Measurements from ENCODE around the gene RAD51B.

Gene RAD51B

DNA sequence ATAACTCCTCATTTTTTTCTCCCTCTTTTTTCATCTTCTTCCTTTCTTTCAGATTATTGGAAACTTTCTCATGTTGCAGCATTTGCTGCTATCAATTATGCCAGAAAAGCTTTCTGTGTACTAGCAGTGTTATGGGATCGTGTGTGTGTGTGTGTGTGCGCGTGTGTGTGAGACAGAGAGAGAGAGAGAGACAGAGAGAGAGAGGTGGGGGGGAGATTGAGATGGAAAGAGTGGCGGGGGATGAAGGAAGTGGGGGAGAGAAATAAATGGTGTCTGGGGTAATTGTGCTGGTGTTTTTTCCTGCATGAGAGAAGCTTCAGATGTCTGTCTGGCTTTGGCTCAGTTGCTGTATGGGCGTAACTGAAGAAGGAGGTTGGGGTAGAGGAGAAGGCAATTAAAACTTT lies 268.9 kb downstream of the RAD51B start:
- H3K27ac ChIP-seq, result no peak overlapping the region
- no peak for DNase-seq (ENCODE audit: low spot score)
- ChIA-PET CTCF (interaction anchor here (0.6 to 0.8 kb wide), 3 partner anchors 41 to 154 kb away, joined by 3 to 4 read pairs (median 3); no protein-coding TSS in a partner anchor), POLR2A (ENCODE audit: low non-redundant PET) (no interaction called here)
- TF ChIP-seq, protein P1, sequence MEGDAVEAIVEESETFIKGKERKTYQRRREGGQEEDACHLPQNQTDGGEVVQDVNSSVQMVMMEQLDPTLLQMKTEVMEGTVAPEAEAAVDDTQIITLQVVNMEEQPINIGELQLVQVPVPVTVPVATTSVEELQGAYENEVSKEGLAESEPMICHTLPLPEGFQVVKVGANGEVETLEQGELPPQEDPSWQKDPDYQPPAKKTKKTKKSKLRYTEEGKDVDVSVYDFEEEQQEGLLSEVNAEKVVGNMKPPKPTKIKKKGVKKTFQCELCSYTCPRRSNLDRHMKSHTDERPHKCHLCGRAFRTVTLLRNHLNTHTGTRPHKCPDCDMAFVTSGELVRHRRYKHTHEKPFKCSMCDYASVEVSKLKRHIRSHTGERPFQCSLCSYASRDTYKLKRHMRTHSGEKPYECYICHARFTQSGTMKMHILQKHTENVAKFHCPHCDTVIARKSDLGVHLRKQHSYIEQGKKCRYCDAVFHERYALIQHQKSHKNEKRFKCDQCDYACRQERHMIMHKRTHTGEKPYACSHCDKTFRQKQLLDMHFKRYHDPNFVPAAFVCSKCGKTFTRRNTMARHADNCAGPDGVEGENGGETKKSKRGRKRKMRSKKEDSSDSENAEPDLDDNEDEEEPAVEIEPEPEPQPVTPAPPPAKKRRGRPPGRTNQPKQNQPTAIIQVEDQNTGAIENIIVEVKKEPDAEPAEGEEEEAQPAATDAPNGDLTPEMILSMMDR (conservative IDR thresholded peaks at IDR 0.05; ENCODE audit: low read depth), result no peak

DNA sequence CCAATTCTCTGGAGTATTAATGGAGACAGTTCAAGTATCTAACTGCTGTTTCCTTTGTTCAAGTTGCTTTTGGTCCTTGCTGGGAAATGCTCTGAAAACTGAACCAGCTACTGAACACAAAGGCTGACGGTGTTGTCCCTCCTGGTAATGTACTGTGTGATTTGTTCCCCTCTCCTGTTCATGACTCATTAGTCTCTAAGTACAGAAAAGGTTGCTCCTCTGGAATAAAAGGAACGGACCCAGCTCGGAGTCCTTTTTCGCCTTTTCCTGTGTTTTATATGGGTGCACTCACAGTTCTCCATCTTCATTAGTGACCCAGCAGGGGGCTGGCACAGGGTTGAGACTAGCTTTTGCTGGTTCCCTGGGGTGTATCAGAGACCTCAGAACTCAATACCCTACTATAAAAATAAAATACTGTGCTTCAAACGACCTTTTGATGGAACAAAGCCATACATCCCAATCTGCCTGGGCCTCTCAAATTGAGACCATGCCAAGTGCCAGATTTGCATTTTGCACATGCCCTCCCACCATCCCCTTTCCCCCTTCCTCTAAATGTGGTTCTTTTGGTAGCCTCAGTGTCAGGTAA lies 269.7 kb downstream of the RAD51B start:
- DNase-seq (ENCODE audit: low spot score), result peak; percentile 54
- TF ChIP-seq, protein P1 (conservative IDR thresholded peaks at IDR 0.05; ENCODE audit: low read depth), result no peak
- no peak overlapping the region for H3K27ac ChIP-seq
- ChIA-PET POLR2A (ENCODE audit: low non-redundant PET) (no interaction called here), CTCF (no interaction called here)

DNA sequence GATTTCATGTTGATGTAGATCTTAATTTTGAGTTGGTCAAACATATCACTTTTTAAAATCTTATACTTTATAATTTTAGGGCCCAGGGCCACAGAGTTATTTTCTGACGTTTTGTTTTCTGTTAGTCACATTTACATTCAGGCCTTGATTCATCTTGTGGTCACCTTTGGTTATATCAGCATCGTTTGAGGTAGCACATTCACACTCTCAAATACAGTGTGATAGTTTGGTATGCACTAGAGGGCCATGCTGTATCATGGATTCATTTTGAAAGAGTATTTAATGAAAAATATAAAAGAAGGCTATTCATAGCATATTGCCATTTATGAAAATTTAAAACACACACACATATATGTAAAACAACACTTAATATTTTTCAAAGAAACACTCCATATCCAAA lies 274.6 kb downstream of the RAD51B start:
- ChIA-PET CTCF (no interaction called here), POLR2A (ENCODE audit: low non-redundant PET) (no interaction called here)
- TF ChIP-seq, protein P1 (conservative IDR thresholded peaks at IDR 0.05; ENCODE audit: low read depth), result no peak
- H3K27ac ChIP-seq, result no peak overlapping the region
- no peak for DNase-seq (ENCODE audit: low spot score)

DNA sequence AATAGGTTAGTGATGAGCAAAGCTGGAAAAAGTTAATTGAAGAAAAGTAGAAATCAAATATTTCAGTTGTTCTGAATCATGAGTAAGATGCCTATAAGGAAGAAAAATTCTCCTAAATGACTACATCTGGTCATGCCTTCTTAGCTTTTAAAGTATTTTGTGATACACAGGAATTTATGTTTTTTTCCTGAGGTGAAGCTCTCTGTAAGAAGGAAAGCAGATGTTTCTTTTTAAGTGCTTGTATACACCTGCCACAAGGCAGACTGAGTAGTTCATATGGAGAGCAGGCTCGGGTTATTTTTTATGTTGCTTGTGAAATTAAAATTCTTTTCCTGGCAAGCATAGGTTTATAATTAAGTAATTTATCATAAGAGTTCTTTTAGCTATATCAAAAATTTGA lies 275.2 kb downstream of the RAD51B start:
- ChIA-PET POLR2A (ENCODE audit: low non-redundant PET) (no interaction called here), CTCF (interaction anchor here (0.5 to 0.7 kb wide), 2 partner anchors 181 to 1376 kb away, joined by 3 to 4 read pairs; no protein-coding TSS in a partner anchor)
- H3K27ac ChIP-seq, result no peak overlapping the region

DNA sequence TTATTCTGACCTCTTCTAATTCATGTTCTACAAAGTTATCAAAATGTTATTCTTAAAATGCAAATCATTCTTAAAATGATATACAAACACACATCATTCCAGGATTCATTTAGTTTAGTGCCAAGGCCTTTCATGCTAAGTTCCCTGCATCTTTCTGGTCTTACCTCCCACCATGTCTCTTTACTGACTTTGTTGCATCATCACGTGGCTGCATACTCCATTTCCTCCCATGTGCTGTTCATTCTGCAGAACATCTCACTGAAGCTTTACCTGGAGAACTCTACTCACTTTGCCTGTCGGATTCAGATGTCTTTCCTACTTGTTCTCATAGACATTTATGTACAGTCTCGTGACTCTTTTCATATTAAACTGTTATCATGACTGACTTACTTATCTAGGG lies 278.1 kb downstream of the RAD51B start:
- DNase-seq (ENCODE audit: low spot score), result no peak
- TF ChIP-seq, protein P1 (conservative IDR thresholded peaks at IDR 0.05; ENCODE audit: low read depth), result no peak
- ChIA-PET CTCF (no interaction called here), POLR2A (ENCODE audit: low non-redundant PET) (no interaction called here)
- H3K27ac ChIP-seq, result no peak overlapping the region

More for the DNA sequence above, 275.2 kb downstream of the RAD51B start:
- TF ChIP-seq, protein P1 (conservative IDR thresholded peaks at IDR 0.05; ENCODE audit: low read depth), result no peak
- DNase-seq (ENCODE audit: low spot score), result no peak

DNA sequence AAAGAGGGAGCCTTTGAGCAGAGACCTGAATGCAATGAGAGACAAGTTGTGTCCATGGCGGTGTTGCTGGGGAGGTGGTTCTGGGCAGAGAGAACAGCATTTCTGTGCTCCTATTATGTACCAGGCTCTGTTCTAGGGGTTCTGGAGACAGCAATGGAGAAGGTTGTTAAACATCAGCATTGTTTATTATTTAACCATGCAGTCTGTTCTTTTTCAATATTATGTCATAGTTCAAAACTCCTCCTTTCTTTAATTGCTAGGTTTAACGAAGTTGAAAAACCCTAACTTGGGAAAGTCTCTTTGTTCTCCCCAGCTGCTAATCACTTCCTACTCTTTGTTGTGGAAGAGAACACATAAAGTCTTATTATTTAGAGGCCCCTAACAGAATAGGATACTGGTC lies 279.3 kb downstream of the RAD51B start:
- no peak for DNase-seq (ENCODE audit: low spot score)
- TF ChIP-seq, protein P1 (conservative IDR thresholded peaks at IDR 0.05; ENCODE audit: low read depth), result no peak
- ChIA-PET POLR2A (ENCODE audit: low non-redundant PET) (no interaction called here), CTCF (no interaction called here)
- no peak overlapping the region for H3K27ac ChIP-seq

Measured in RWPE1 (cell line).